ENCODE data around the gene RNF183. TPM values are rescaled to one million over a fixed set of nuclear protein-coding genes. Genes with fewer than 3 reads are reported as not detected.

The RNF183 gene
- total RNA-seq, 1 experiment from 2014 or later: not detected

GRCh38 chr9:113311961-113312360 lies 8.8 kb upstream of the RNF183 start:
- H3K4me1 ChIP-seq (ENCODE audit: control insufficient read depth, insufficient read depth, low read length): no peaks in the 10 kb centered on the region
- POLR2A ChIA-PET: no interaction called here
- no peaks in the 10 kb centered on the region for H3K36me3 ChIP-seq (ENCODE audit: control insufficient read depth, insufficient read depth, low read length)
- DNase-seq (ENCODE audit: low read depth, low spot score) (no peak), ATAC-seq (no peak)
- in situ Hi-C loops (cut with HindIII; ENCODE audit: low pct_unique_long_range_greater_than_20kb, low sequenced_read_pairs): no loop called here
- no TSS peak for BruUV-seq (replicated peaks)
- H3K27me3 ChIP-seq (ENCODE audit: control insufficient read depth, insufficient read depth, low read length): no peaks in the 10 kb centered on the region
- H3K9me3 ChIP-seq (ENCODE audit: control insufficient read depth, insufficient read depth, low read depth, low read length): no peaks in the 10 kb centered on the region
- CTCF ChIA-PET: interaction anchor here (0.6 kb wide), 1 partner anchor 114 kb away, joined by 4 read pairs; no protein-coding TSS in a partner anchor
- H3K4me3 ChIP-seq (ENCODE audit: low read depth in 2 of 2, low read length in 2 of 2): no peak overlapping the region
- intact Hi-C loops (cut with micrococcal nuclease; ENCODE audit: unreplicated experiment): no loop called here
- H3K27ac ChIP-seq (ENCODE audit: low read length): no peak overlapping the region
- no peak for TF ChIP-seq POLR2AphosphoS5 (IDR thresholded peaks at IDR 0.05; ENCODE audit: low read depth, low read length)
- TF ChIP-seq CTCF (IDR thresholded peaks at IDR 0.05): no peak
- TF ChIP-seq REST (IDR thresholded peaks at IDR 0.05; ENCODE audit: insufficient read depth in 1 of 2, low read depth in 2 of 2, low read length in 1 of 2): no peak
- no peak for TF ChIP-seq TCF7L2 (IDR thresholded peaks at IDR 0.05; ENCODE audit: low read depth, low read length)
- no peak for TF ChIP-seq SIN3A (IDR thresholded peaks at IDR 0.05; ENCODE audit: borderline replicate concordance, insufficient read depth, low read depth, low read length)

GRCh38 chr9:113310538-113310937 lies 7.4 kb upstream of the RNF183 start:
- DNase-seq (ENCODE audit: low read depth, low spot score): no peak
- in situ Hi-C loops (cut with HindIII; ENCODE audit: low pct_unique_long_range_greater_than_20kb, low sequenced_read_pairs) (no loop called here), intact Hi-C loops (cut with micrococcal nuclease; ENCODE audit: unreplicated experiment) (no loop called here)
- Histone ChIP-seq H3K9me3 (ENCODE audit: control insufficient read depth, insufficient read depth, low read depth, low read length) (no peaks in the 10 kb centered on the region), H3K4me3 (ENCODE audit: low read depth in 2 of 2, low read length in 2 of 2) (no peak overlapping the region), H3K4me1 (ENCODE audit: control insufficient read depth, insufficient read depth, low read length) (no peaks in the 10 kb centered on the region), H3K27ac (ENCODE audit: low read length) (no peak overlapping the region), H3K27me3 (ENCODE audit: control insufficient read depth, insufficient read depth, low read length) (no peaks in the 10 kb centered on the region), H3K36me3 (ENCODE audit: control insufficient read depth, insufficient read depth, low read length) (no peaks in the 10 kb centered on the region)
- ChIA-PET CTCF (no interaction called here), POLR2A (no interaction called here)
- no TSS peak for BruUV-seq (replicated peaks)
- no peak for TF ChIP-seq SIN3A (IDR thresholded peaks at IDR 0.05; ENCODE audit: borderline replicate concordance, insufficient read depth, low read depth, low read length)
- TF ChIP-seq POLR2AphosphoS5 (IDR thresholded peaks at IDR 0.05; ENCODE audit: low read depth, low read length): no peak
- no peak for TF ChIP-seq CTCF (IDR thresholded peaks at IDR 0.05)
- TF ChIP-seq REST (IDR thresholded peaks at IDR 0.05; ENCODE audit: insufficient read depth in 1 of 2, low read depth in 2 of 2, low read length in 1 of 2): no peak
- no peak for TF ChIP-seq TCF7L2 (IDR thresholded peaks at IDR 0.05; ENCODE audit: low read depth, low read length)
- no peak for ATAC-seq
